Caco-2 (cell line): Measurements from ENCODE around the gene LRGUK. TPM values are rescaled to one million over a fixed set of nuclear protein-coding genes. Genes with fewer than 3 reads are reported as not detected.
A peak's percentile ranks its signal among the peaks of the same experiment; 100 is the strongest.

Source experiments
- BruUV-seq: library from RNA; stranded (reverse); fragments of 400-500 nt; replicated peaks from 2 replicates; lab custom pipeline; 2021; lab: Mats Ljungman, UMichigan
- CTCF ChIA-PET: fragments of 300-600 bp; sonication (Branson Sonifier 250); formaldehyde crosslinking; loops from one replicate; lab custom pipeline; 2022; ENCODE audit warnings: antibody characterized with exemption; lab: Charles Lee
- POLR2A ChIA-PET: fragments of 300-600 bp; sonication (Branson Sonifier 250); formaldehyde crosslinking; loops from one replicate; lab custom pipeline; 2022; ENCODE audit warnings: antibody characterized with exemption; lab: Charles Lee
- DNase-seq, 2 experiments: peaks; one replicate each; pipeline versions ENCODE4 v3.0.0 to v3.0.0-alpha.2; 2020 to 2022
- H3K27me3 ChIP-seq: replicated peaks from 2 replicates; pipeline ENCODE4 v1.6.0; 2011; ENCODE audit warnings: low read length; ENCODE audit not compliant: control insufficient read depth, insufficient read depth
- H3K36me3 ChIP-seq: 2 replicates; pipeline ENCODE4 v1.5.1; 2011; ENCODE audit warnings: low read length; ENCODE audit not compliant: control insufficient read depth, insufficient read depth
- H3K4me1 ChIP-seq: fragments of 250-450 bp; sonication (Bioruptor Pico); 2 replicates; pipeline ENCODE4 v1.5.1; 2020; ENCODE audit warnings: mild to moderate bottlenecking
- H3K4me3 ChIP-seq: 2 replicates; pipeline ENCODE4 v1.5.1; 2011; ENCODE audit warnings: low read depth, mild to moderate bottlenecking, control low read depth, low read length
- H3K9me3 ChIP-seq: fragments of 250-450 bp; sonication (Bioruptor Pico); 2 replicates; pipeline ENCODE4 v1.5.1; 2020; ENCODE audit warnings: mild to moderate bottlenecking, moderate library complexity
- H3K27ac Mint-ChIP-seq: one replicate; pipeline ENCODE4 v1.8.0; 2022; ENCODE audit warnings: mixed read lengths; ENCODE audit not compliant: unreplicated experiment
- H3K27me3 Mint-ChIP-seq: one replicate; pipeline ENCODE4 v1.8.0; 2022; ENCODE audit warnings: mixed read lengths; ENCODE audit not compliant: insufficient read depth, unreplicated experiment
- H3K36me3 Mint-ChIP-seq: one replicate; pipeline ENCODE4 v1.8.0; 2022; ENCODE audit warnings: mild to moderate bottlenecking, mixed read lengths; ENCODE audit not compliant: insufficient read depth, unreplicated experiment
- H3K4me1 Mint-ChIP-seq: one replicate; pipeline ENCODE4 v1.8.0; 2022; ENCODE audit warnings: low read depth, mixed read lengths; ENCODE audit not compliant: unreplicated experiment
- H3K4me3 Mint-ChIP-seq: one replicate; pipeline ENCODE4 v1.8.0; 2022; ENCODE audit warnings: mild to moderate bottlenecking, moderate library complexity, mixed read lengths; ENCODE audit not compliant: unreplicated experiment
- H3K9me3 Mint-ChIP-seq: one replicate; pipeline ENCODE4 v1.8.0; 2022; ENCODE audit warnings: mixed read lengths; ENCODE audit not compliant: unreplicated experiment
- intact Hi-C: fragments of 100-400 bp; cut with micrococcal nuclease; formaldehyde crosslinking; loops from one replicate; pipeline ENCODE4 v1.10.0; 2022; ENCODE audit not compliant: unreplicated experiment
- total RNA-seq: library from RNA; stranded (reverse); gene quantifications from 2 replicates; pipeline ENCODE4 v1.2.3, GENCODE V29; 2022
- TF ChIP-seq, protein P1 (sequence below), 2 experiments: fragments of 200-600 bp in 1 of 2; IDR thresholded peaks; 1 replicate in 1 of 2; 2 replicates in 1 of 2; pipeline versions ENCODE4 v1.5.1 to v1.8.0; 2011 to 2022; ENCODE audit warnings: antibody characterized with exemption in 1 of 2, control low read depth in 1 of 2, inconsistent platforms in 1 of 2, low read depth in 1 of 2, low read length in 1 of 2, mild to moderate bottlenecking in 1 of 2, moderate library complexity in 1 of 2; ENCODE audit not compliant: insufficient read depth in 1 of 2, severe bottlenecking in 1 of 2, unreplicated experiment in 1 of 2

Gene LRGUK
- total RNA-seq, 1 experiment from 2014 or later = 0.09 TPM

DNA sequence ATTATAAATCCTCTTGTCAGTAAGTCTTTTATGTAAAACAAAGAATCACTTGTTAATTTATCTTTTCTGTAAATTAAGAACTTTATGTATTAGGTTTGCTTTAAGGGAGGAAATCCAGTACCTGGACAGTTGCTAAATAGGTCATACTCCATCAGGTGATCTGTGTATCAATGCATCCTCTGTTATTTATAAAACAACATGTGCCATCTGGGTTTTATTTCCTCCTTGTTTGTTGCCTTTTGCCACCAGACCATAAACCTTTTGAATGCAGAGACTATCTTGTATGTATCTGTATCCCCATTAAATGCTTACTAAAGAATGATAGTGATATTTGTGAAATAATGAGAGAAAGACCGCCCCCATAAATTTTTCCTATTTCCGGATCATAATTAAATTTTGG, 119.6 kb downstream of the LRGUK start:
- CTCF ChIA-PET = no interaction called here
- H3K36me3 ChIP-seq = no peaks in the 10 kb centered on the region
- TF ChIP-seq, protein P1, sequence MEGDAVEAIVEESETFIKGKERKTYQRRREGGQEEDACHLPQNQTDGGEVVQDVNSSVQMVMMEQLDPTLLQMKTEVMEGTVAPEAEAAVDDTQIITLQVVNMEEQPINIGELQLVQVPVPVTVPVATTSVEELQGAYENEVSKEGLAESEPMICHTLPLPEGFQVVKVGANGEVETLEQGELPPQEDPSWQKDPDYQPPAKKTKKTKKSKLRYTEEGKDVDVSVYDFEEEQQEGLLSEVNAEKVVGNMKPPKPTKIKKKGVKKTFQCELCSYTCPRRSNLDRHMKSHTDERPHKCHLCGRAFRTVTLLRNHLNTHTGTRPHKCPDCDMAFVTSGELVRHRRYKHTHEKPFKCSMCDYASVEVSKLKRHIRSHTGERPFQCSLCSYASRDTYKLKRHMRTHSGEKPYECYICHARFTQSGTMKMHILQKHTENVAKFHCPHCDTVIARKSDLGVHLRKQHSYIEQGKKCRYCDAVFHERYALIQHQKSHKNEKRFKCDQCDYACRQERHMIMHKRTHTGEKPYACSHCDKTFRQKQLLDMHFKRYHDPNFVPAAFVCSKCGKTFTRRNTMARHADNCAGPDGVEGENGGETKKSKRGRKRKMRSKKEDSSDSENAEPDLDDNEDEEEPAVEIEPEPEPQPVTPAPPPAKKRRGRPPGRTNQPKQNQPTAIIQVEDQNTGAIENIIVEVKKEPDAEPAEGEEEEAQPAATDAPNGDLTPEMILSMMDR (IDR thresholded peaks at IDR 0.05; ENCODE audit: insufficient read depth in 1 of 2, low read depth in 1 of 2, low read length in 1 of 2, severe bottlenecking in 1 of 2, unreplicated experiment in 1 of 2) = no peak
- no peaks in the 10 kb centered on the region for H3K9me3 Mint-ChIP-seq
- no peaks in the 10 kb centered on the region for H3K27me3 ChIP-seq
- H3K4me3 ChIP-seq = no peak overlapping the region
- H3K27ac Mint-ChIP-seq = no peak overlapping the region
- no peaks in the 10 kb centered on the region for H3K9me3 ChIP-seq
- intact Hi-C loops = no loop called here
- H3K27me3 Mint-ChIP-seq = peaks cover 6% of the 10 kb centered on the region
- no peaks in the 10 kb centered on the region for H3K36me3 Mint-ChIP-seq
- DNase-seq = no peak
- no peaks in the 10 kb centered on the region for H3K4me1 ChIP-seq
- BruUV-seq = no TSS peak
- H3K4me3 Mint-ChIP-seq = no peak overlapping the region
- POLR2A ChIA-PET = no interaction called here
- H3K4me1 Mint-ChIP-seq = no peaks in the 10 kb centered on the region

- H3K4me1 ChIP-seq = no peaks in the 10 kb centered on the region
These were observed 121.1 kb downstream of the LRGUK start for GRCh38 chr7:134248196-134248595.

GRCh38 chr7:134254311-134254710, 127.2 kb downstream of the LRGUK start:
- no TSS peak for BruUV-seq
- peaks cover 8% of the 10 kb centered on the region for H3K27me3 Mint-ChIP-seq
- H3K36me3 Mint-ChIP-seq = no peaks in the 10 kb centered on the region
- H3K27me3 ChIP-seq = no peaks in the 10 kb centered on the region
- H3K9me3 ChIP-seq = no peaks in the 10 kb centered on the region
- H3K36me3 ChIP-seq = no peaks in the 10 kb centered on the region
- intact Hi-C loops = no loop called here
- TF ChIP-seq, protein P1 (IDR thresholded peaks at IDR 0.05; ENCODE audit: insufficient read depth in 1 of 2, low read depth in 1 of 2, low read length in 1 of 2, severe bottlenecking in 1 of 2, unreplicated experiment in 1 of 2) = no peak
- H3K4me3 Mint-ChIP-seq = no peak overlapping the region
- no peak overlapping the region for H3K27ac Mint-ChIP-seq
- no peaks in the 10 kb centered on the region for H3K4me1 ChIP-seq
- ChIA-PET CTCF (no interaction called here), POLR2A (no interaction called here)
- peak in 1 of 2 experiments; percentile 2 for DNase-seq
- H3K4me1 Mint-ChIP-seq = no peaks in the 10 kb centered on the region
- H3K4me3 ChIP-seq = no peak overlapping the region
- H3K9me3 Mint-ChIP-seq = no peaks in the 10 kb centered on the region

More at GRCh38 chr7:134248196-134248595, 121.1 kb downstream of the LRGUK start:
- Histone ChIP-seq H3K9me3 (no peaks in the 10 kb centered on the region), H3K36me3 (no peaks in the 10 kb centered on the region), H3K4me3 (no peak overlapping the region), H3K27me3 (no peaks in the 10 kb centered on the region)
- ChIA-PET CTCF (no interaction called here), POLR2A (no interaction called here)
- H3K36me3 Mint-ChIP-seq = no peaks in the 10 kb centered on the region
- no peaks in the 10 kb centered on the region for H3K9me3 Mint-ChIP-seq
- intact Hi-C loops = no loop called here
- TF ChIP-seq, protein P1 (IDR thresholded peaks at IDR 0.05; ENCODE audit: insufficient read depth in 1 of 2, low read depth in 1 of 2, low read length in 1 of 2, severe bottlenecking in 1 of 2, unreplicated experiment in 1 of 2) = no peak
- no peak for DNase-seq
- H3K4me1 Mint-ChIP-seq = no peaks in the 10 kb centered on the region
- H3K4me3 Mint-ChIP-seq = no peak overlapping the region
- H3K27me3 Mint-ChIP-seq = peaks cover 2% of the 10 kb centered on the region
- BruUV-seq = no TSS peak
- no peak overlapping the region for H3K27ac Mint-ChIP-seq
